ENCODE data around the gene ACOT9. TPM values are rescaled to one million over a fixed set of nuclear protein-coding genes. Genes with fewer than 3 reads are reported as not detected.
"Not testable (repeated sequence)": the region's sequence is repeated elsewhere in the genome, so short reads cannot be mapped to it uniquely, and the experiment has no call there.

ACOT9 gene
- total RNA-seq, 1 experiment from 2014 or later: 35.1 TPM

DNA sequence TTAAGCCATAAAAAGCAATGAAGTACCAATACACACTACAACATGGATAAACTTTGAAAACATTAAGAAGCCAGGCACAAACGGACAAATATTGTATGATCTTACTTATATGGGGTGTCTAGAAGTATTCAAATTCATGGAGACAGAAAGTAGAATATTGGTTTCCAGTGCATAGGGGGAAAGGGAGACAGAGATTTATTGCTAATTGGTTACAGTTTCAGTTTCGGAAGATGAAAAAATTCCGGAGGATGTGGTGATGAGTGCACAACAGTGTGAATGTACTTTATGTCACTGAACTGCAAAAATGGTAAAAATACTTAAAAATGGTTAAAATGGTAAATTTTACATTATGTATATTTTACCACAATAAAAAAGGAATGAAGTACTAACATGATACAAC lies 80.9 kb downstream of the ACOT9 start:
- DNase-seq: no peak
- no peaks in the 10 kb centered on the region for H3K27me3 Mint-ChIP-seq (ENCODE audit: insufficient read depth, unreplicated experiment)
- no peaks in the 10 kb centered on the region for H3K36me3 ChIP-seq (ENCODE audit: control insufficient read depth, insufficient read depth, low read length)
- H3K27ac Mint-ChIP-seq (ENCODE audit: unreplicated experiment): no peak overlapping the region
- peaks cover 18% of the 10 kb centered on the region for H3K4me1 ChIP-seq
- H3K36me3 Mint-ChIP-seq (ENCODE audit: insufficient read depth, unreplicated experiment): peaks cover 6% of the 10 kb centered on the region
- H3K27me3 ChIP-seq (replicated peaks; ENCODE audit: control insufficient read depth, insufficient read depth, low read length): no peaks in the 10 kb centered on the region
- no peaks in the 10 kb centered on the region for H3K9me3 Mint-ChIP-seq (ENCODE audit: unreplicated experiment)
- no peak overlapping the region for H3K4me3 Mint-ChIP-seq (ENCODE audit: unreplicated experiment)
- H3K9me3 ChIP-seq: no peaks in the 10 kb centered on the region
- ChIA-PET POLR2A (no interaction called here), CTCF (no interaction called here)
- intact Hi-C loops (cut with micrococcal nuclease; ENCODE audit: unreplicated experiment): no loop called here
- no TSS peak for BruUV-seq (replicated peaks)
- peaks cover 13% of the 10 kb centered on the region for H3K4me1 Mint-ChIP-seq (ENCODE audit: low read depth, unreplicated experiment)
- no peak overlapping the region for H3K4me3 ChIP-seq (ENCODE audit: low read depth, low read length)
- TF ChIP-seq, protein P1, sequence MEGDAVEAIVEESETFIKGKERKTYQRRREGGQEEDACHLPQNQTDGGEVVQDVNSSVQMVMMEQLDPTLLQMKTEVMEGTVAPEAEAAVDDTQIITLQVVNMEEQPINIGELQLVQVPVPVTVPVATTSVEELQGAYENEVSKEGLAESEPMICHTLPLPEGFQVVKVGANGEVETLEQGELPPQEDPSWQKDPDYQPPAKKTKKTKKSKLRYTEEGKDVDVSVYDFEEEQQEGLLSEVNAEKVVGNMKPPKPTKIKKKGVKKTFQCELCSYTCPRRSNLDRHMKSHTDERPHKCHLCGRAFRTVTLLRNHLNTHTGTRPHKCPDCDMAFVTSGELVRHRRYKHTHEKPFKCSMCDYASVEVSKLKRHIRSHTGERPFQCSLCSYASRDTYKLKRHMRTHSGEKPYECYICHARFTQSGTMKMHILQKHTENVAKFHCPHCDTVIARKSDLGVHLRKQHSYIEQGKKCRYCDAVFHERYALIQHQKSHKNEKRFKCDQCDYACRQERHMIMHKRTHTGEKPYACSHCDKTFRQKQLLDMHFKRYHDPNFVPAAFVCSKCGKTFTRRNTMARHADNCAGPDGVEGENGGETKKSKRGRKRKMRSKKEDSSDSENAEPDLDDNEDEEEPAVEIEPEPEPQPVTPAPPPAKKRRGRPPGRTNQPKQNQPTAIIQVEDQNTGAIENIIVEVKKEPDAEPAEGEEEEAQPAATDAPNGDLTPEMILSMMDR (IDR thresholded peaks at IDR 0.05; ENCODE audit: insufficient read depth in 1 of 2, low read depth in 1 of 2, low read length in 1 of 2, severe bottlenecking in 1 of 2, unreplicated experiment in 1 of 2): no peak

DNA sequence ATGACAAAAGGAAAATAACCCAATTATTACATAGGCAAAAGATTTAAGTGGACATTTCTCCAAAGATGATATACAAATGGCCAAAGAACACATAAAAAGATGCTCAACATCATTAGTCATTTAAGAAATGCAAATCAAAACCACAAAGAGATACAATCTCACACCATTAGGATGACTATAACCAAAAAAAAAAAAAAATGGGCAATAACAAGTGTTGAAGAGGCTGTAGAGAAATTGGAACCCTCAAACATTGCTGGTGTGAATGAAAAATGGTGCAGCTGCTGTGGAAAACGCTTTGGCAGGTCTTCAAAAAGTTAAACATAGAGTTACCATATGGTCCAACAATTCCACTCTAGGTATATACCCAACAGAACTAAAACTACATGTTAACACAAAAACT lies 81.4 kb downstream of the ACOT9 start:
- no TSS peak for BruUV-seq (replicated peaks)
- POLR2A ChIA-PET: no interaction called here
- intact Hi-C loops (cut with micrococcal nuclease; ENCODE audit: unreplicated experiment): no loop called here

DNA sequence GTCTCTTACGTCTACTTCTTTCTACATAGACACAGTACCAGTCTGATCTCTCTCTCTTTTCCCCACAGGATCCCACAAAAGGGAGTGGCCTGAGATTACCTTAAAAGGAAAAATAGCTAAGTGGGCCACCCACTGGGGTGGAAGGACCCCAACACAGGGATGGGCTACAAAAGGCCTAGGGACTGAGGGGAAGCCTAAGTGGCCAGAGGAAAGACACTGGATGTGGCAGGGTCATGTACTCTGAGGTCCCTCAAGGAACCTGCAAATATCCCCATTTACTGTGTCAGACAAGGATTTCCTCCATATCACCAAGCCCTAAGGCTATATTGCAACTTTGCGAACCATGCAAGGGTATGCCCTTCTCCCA lies 82.3 kb downstream of the ACOT9 start:
- peaks cover 13% of the 10 kb centered on the region for H3K4me1 ChIP-seq
- intact Hi-C loops (cut with micrococcal nuclease; ENCODE audit: unreplicated experiment): no loop called here
- H3K9me3 Mint-ChIP-seq (ENCODE audit: unreplicated experiment): no peaks in the 10 kb centered on the region
- no peaks in the 10 kb centered on the region for H3K36me3 ChIP-seq (ENCODE audit: control insufficient read depth, insufficient read depth, low read length)
- TF ChIP-seq, protein P1 (IDR thresholded peaks at IDR 0.05; ENCODE audit: insufficient read depth in 1 of 2, low read depth in 1 of 2, low read length in 1 of 2, severe bottlenecking in 1 of 2, unreplicated experiment in 1 of 2): no peak
- DNase-seq: no peak
- no TSS peak for BruUV-seq (replicated peaks)
- no peak overlapping the region for H3K4me3 Mint-ChIP-seq (ENCODE audit: unreplicated experiment)
- peaks cover 6% of the 10 kb centered on the region for H3K36me3 Mint-ChIP-seq (ENCODE audit: insufficient read depth, unreplicated experiment)
- peaks cover 8% of the 10 kb centered on the region for H3K4me1 Mint-ChIP-seq (ENCODE audit: low read depth, unreplicated experiment)
- no peaks in the 10 kb centered on the region for H3K27me3 ChIP-seq (replicated peaks; ENCODE audit: control insufficient read depth, insufficient read depth, low read length)
- H3K4me3 ChIP-seq (ENCODE audit: low read depth, low read length): no peak overlapping the region
- peak overlapping the region; percentile 67 for H3K27ac Mint-ChIP-seq (ENCODE audit: unreplicated experiment)
- POLR2A ChIA-PET: no interaction called here
- H3K27me3 Mint-ChIP-seq (ENCODE audit: insufficient read depth, unreplicated experiment): no peaks in the 10 kb centered on the region
- H3K9me3 ChIP-seq: no peaks in the 10 kb centered on the region
- CTCF ChIA-PET: no interaction called here

More for the DNA sequence above, 81.4 kb downstream of the ACOT9 start:
- no peaks in the 10 kb centered on the region for H3K36me3 ChIP-seq (ENCODE audit: control insufficient read depth, insufficient read depth, low read length)
- no peaks in the 10 kb centered on the region for H3K27me3 Mint-ChIP-seq (ENCODE audit: insufficient read depth, unreplicated experiment)
- H3K4me3 Mint-ChIP-seq (ENCODE audit: unreplicated experiment): no peak overlapping the region
- H3K4me1 ChIP-seq: peaks cover 13% of the 10 kb centered on the region
- CTCF ChIA-PET: no interaction called here
- H3K4me1 Mint-ChIP-seq (ENCODE audit: low read depth, unreplicated experiment): peaks cover 13% of the 10 kb centered on the region
- H3K27ac Mint-ChIP-seq (ENCODE audit: unreplicated experiment): no peak overlapping the region
- no peaks in the 10 kb centered on the region for H3K27me3 ChIP-seq (replicated peaks; ENCODE audit: control insufficient read depth, insufficient read depth, low read length)
- no peaks in the 10 kb centered on the region for H3K9me3 ChIP-seq
- TF ChIP-seq, protein P1 (IDR thresholded peaks at IDR 0.05; ENCODE audit: insufficient read depth in 1 of 2, low read depth in 1 of 2, low read length in 1 of 2, severe bottlenecking in 1 of 2, unreplicated experiment in 1 of 2): no peak
- no peaks in the 10 kb centered on the region for H3K9me3 Mint-ChIP-seq (ENCODE audit: unreplicated experiment)
- DNase-seq: no peak
- peaks cover 6% of the 10 kb centered on the region for H3K36me3 Mint-ChIP-seq (ENCODE audit: insufficient read depth, unreplicated experiment)
- H3K4me3 ChIP-seq (ENCODE audit: low read depth, low read length): no peak overlapping the region

DNA sequence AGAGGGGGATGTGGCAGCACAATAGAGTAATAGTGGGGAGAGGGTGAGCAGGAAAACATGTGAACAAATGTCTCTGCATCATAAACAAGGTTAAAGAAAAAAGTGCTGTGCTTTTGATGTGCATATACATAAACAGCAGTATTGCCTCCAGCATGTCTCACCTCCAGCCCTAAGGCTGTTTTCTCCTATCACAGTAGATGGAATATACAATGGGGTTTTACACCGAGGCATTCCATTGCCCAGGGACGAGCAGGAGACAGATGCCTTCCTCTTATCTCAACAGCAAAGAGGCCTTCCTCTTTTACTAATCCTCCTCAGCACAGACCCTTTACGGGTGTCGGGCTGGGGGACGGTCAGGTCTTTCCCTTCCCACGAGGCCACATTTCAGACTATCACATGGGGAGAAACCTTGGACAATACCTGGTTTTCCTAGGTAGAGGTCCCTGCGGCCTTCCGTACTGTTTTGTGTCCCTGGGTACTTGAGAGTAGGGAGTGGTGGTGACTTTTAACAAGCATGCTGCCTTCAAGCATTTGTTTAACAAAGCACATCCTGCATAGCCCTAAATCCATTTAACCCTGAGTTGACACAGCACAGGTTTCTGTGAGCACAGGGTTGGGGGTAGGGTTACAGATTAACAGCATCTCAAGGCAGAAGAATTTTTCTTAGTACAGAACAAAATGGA lies 82.9 kb downstream of the ACOT9 start:
- H3K4me3 ChIP-seq (ENCODE audit: low read depth, low read length); H3K9me3 ChIP-seq; BruUV-seq (replicated peaks); POLR2A ChIA-PET; CTCF ChIA-PET; H3K27me3 Mint-ChIP-seq (ENCODE audit: insufficient read depth, unreplicated experiment); H3K36me3 ChIP-seq (ENCODE audit: control insufficient read depth, insufficient read depth, low read length); H3K27me3 ChIP-seq (replicated peaks; ENCODE audit: control insufficient read depth, insufficient read depth, low read length); intact Hi-C loops (cut with micrococcal nuclease; ENCODE audit: unreplicated experiment); H3K4me1 Mint-ChIP-seq (ENCODE audit: low read depth, unreplicated experiment); H3K36me3 Mint-ChIP-seq (ENCODE audit: insufficient read depth, unreplicated experiment); H3K9me3 Mint-ChIP-seq (ENCODE audit: unreplicated experiment): not testable (repeated sequence)
- Mint-ChIP-seq H3K27ac (ENCODE audit: unreplicated experiment) (peak overlapping the region; percentile 67), H3K4me3 (ENCODE audit: unreplicated experiment) (peak overlapping the region; percentile 62)
- DNase-seq: peak in 1 of 2 experiments; percentile 14
- H3K4me1 ChIP-seq: peaks cover 13% of the 10 kb centered on the region

All from Caco-2 (cell line).